ENCODE measurements around the gene FAM24B.
"Not testable (repeated sequence)": the region's sequence is repeated elsewhere in the genome, so short reads cannot be mapped to it uniquely, and the experiment has no call there.

The FAM24B gene

GRCh38 chr10:122868768-122869167 is 10.6 kb downstream of the FAM24B start:
- H3K27me3 ChIP-seq (ENCODE audit: low read depth); H3K4me1 ChIP-seq; H3K36me3 ChIP-seq (replicated peaks); H3K9me3 ChIP-seq; H3K4me3 ChIP-seq; in situ Hi-C loops (cut with MboI; ENCODE audit: low sequenced_read_pairs); DNase-seq (ENCODE audit: low spot score in 2 of 2): not testable (repeated sequence)

GRCh38 chr10:122866757-122867482 is 12.5 kb downstream of the FAM24B start:
- H3K36me3 ChIP-seq (replicated peaks); H3K4me1 ChIP-seq; H3K4me3 ChIP-seq; in situ Hi-C loops (cut with MboI; ENCODE audit: low sequenced_read_pairs); H3K27me3 ChIP-seq (ENCODE audit: low read depth); DNase-seq (ENCODE audit: low spot score in 2 of 2); H3K9me3 ChIP-seq: not testable (repeated sequence)

GRCh38 chr10:122864901-122865300 is 14.5 kb downstream of the FAM24B start:
- H3K9me3 ChIP-seq = no peaks in the 10 kb centered on the region
- H3K36me3 ChIP-seq (replicated peaks) = no peaks in the 10 kb centered on the region
- DNase-seq (ENCODE audit: low spot score in 2 of 2) = no peak
- no peak overlapping the region for H3K4me3 ChIP-seq
- in situ Hi-C loops (cut with MboI; ENCODE audit: low sequenced_read_pairs) = no loop called here
- no peaks in the 10 kb centered on the region for H3K4me1 ChIP-seq
- peaks cover 4% of the 10 kb centered on the region; the same call in 1 of the 2 replicates for H3K27me3 ChIP-seq (ENCODE audit: low read depth)

GRCh38 chr10:122864194-122864592 is 15.2 kb downstream of the FAM24B start:
- Histone ChIP-seq H3K9me3 (no peaks in the 10 kb centered on the region), H3K27me3 (ENCODE audit: low read depth) (peaks cover 4% of the 10 kb centered on the region; the same call in 1 of the 2 replicates), H3K36me3 (replicated peaks) (no peaks in the 10 kb centered on the region), H3K4me3 (no peak overlapping the region), H3K4me1 (no peaks in the 10 kb centered on the region)
- in situ Hi-C loops (cut with MboI; ENCODE audit: low sequenced_read_pairs) = no loop called here
- no peak for DNase-seq (ENCODE audit: low spot score in 2 of 2)

GRCh38 chr10:122863216-122864193 is 15.9 kb downstream of the FAM24B start:
- Histone ChIP-seq H3K36me3 (replicated peaks) (no peaks in the 10 kb centered on the region), H3K9me3 (no peaks in the 10 kb centered on the region), H3K27me3 (ENCODE audit: low read depth) (peaks cover 4% of the 10 kb centered on the region; the same call in 1 of the 2 replicates), H3K4me3 (no peak overlapping the region), H3K4me1 (no peaks in the 10 kb centered on the region)
- DNase-seq (ENCODE audit: low spot score in 2 of 2) = no peak
- in situ Hi-C loops (cut with MboI; ENCODE audit: low sequenced_read_pairs) = no loop called here

- no peaks in the 10 kb centered on the region for H3K36me3 ChIP-seq (replicated peaks)
- H3K9me3 ChIP-seq = no peaks in the 10 kb centered on the region
- no peak overlapping the region for H3K4me3 ChIP-seq
- no peaks in the 10 kb centered on the region for H3K4me1 ChIP-seq
- no peak for DNase-seq (ENCODE audit: low spot score in 2 of 2)
- in situ Hi-C loops (cut with MboI; ENCODE audit: low sequenced_read_pairs) = no loop called here
- peaks cover 4% of the 10 kb centered on the region; the same call in 1 of the 2 replicates for H3K27me3 ChIP-seq (ENCODE audit: low read depth)
These were observed 17.6 kb downstream of the FAM24B start for GRCh38 chr10:122861711-122862161.

GRCh38 chr10:122859527-122859926 is 19.9 kb downstream of the FAM24B start:
- no peaks in the 10 kb centered on the region for H3K4me1 ChIP-seq
- no peak for DNase-seq (ENCODE audit: low spot score in 2 of 2)
- in situ Hi-C loops (cut with MboI; ENCODE audit: low sequenced_read_pairs) = no loop called here

GRCh38 chr10:122858042-122858441 is 21.3 kb downstream of the FAM24B start:
- H3K4me3 ChIP-seq; H3K4me1 ChIP-seq; H3K36me3 ChIP-seq (replicated peaks); H3K9me3 ChIP-seq; in situ Hi-C loops (cut with MboI; ENCODE audit: low sequenced_read_pairs); H3K27me3 ChIP-seq (ENCODE audit: low read depth); DNase-seq (ENCODE audit: low spot score in 2 of 2): not testable (repeated sequence)

More at GRCh38 chr10:122859527-122859926, 19.9 kb downstream of the FAM24B start:
- Histone ChIP-seq H3K9me3 (no peaks in the 10 kb centered on the region), H3K4me3 (no peak overlapping the region), H3K27me3 (ENCODE audit: low read depth) (no peaks in the 10 kb centered on the region), H3K36me3 (replicated peaks) (no peaks in the 10 kb centered on the region)

GRCh38 chr10:122856902-122857301 is 22.5 kb downstream of the FAM24B start:
- in situ Hi-C loops (cut with MboI; ENCODE audit: low sequenced_read_pairs) = no loop called here
- H3K4me1 ChIP-seq = no peaks in the 10 kb centered on the region
- no peak for DNase-seq (ENCODE audit: low spot score in 2 of 2)
- no peaks in the 10 kb centered on the region for H3K27me3 ChIP-seq (ENCODE audit: low read depth)
- H3K36me3 ChIP-seq (replicated peaks) = no peaks in the 10 kb centered on the region
- no peak overlapping the region for H3K4me3 ChIP-seq
- no peaks in the 10 kb centered on the region for H3K9me3 ChIP-seq

GRCh38 chr10:122855745-122856144 is 23.6 kb downstream of the FAM24B start:
- Histone ChIP-seq H3K4me1 (no peaks in the 10 kb centered on the region), H3K9me3 (no peaks in the 10 kb centered on the region), H3K4me3 (no peak overlapping the region), H3K36me3 (replicated peaks) (no peaks in the 10 kb centered on the region), H3K27me3 (ENCODE audit: low read depth) (no peaks in the 10 kb centered on the region)
- in situ Hi-C loops (cut with MboI; ENCODE audit: low sequenced_read_pairs) = no loop called here
- no peak for DNase-seq (ENCODE audit: low spot score in 2 of 2)

- no peaks in the 10 kb centered on the region for H3K4me1 ChIP-seq
- no peak overlapping the region for H3K4me3 ChIP-seq
- no peaks in the 10 kb centered on the region for H3K27me3 ChIP-seq (ENCODE audit: low read depth)
- H3K36me3 ChIP-seq (replicated peaks) = no peaks in the 10 kb centered on the region
- no peaks in the 10 kb centered on the region for H3K9me3 ChIP-seq
- in situ Hi-C loops (cut with MboI; ENCODE audit: low sequenced_read_pairs) = no loop called here
- no peak for DNase-seq (ENCODE audit: low spot score in 2 of 2)
These were observed 24.7 kb downstream of the FAM24B start for GRCh38 chr10:122854648-122855047.

- in situ Hi-C loops (cut with MboI; ENCODE audit: low sequenced_read_pairs) = no loop called here
- no peaks in the 10 kb centered on the region for H3K36me3 ChIP-seq (replicated peaks)
- no peak for DNase-seq (ENCODE audit: low spot score in 2 of 2)
- H3K4me3 ChIP-seq = no peak overlapping the region
- H3K9me3 ChIP-seq = no peaks in the 10 kb centered on the region
- no peaks in the 10 kb centered on the region for H3K27me3 ChIP-seq (ENCODE audit: low read depth)
- no peaks in the 10 kb centered on the region for H3K4me1 ChIP-seq
These were observed 25.6 kb downstream of the FAM24B start for GRCh38 chr10:122853665-122854313.

- Histone ChIP-seq H3K4me3 (no peak overlapping the region), H3K4me1 (no peaks in the 10 kb centered on the region), H3K9me3 (no peaks in the 10 kb centered on the region), H3K36me3 (replicated peaks) (no peaks in the 10 kb centered on the region), H3K27me3 (ENCODE audit: low read depth) (no peaks in the 10 kb centered on the region)
- in situ Hi-C loops (cut with MboI; ENCODE audit: low sequenced_read_pairs) = no loop called here
- DNase-seq (ENCODE audit: low spot score in 2 of 2) = no peak
These were observed 27.1 kb downstream of the FAM24B start for GRCh38 chr10:122852261-122852660.
